Measurements from ENCODE around the gene USP15.

DNA sequence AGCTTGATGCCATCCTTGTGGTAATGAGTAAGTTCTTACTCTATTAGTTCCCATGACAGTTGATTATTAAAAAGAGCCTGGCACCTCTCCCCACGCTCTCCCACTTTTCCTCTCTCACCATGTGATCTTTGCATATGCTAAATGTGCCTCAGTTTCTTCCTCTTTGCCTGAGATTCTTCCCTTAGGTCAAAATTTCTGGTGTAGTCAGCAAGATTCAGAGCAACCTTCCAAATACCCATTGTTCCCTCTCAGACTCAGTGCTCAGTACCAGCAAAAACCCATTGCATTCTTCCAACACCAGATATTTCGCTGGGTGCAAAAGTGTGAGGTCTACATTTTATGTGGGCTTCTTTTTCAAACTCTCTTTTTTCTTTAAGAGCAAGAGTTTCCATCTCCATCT, 10.8 kb upstream of the USP15 start:
- TF ChIP-seq, protein P1, sequence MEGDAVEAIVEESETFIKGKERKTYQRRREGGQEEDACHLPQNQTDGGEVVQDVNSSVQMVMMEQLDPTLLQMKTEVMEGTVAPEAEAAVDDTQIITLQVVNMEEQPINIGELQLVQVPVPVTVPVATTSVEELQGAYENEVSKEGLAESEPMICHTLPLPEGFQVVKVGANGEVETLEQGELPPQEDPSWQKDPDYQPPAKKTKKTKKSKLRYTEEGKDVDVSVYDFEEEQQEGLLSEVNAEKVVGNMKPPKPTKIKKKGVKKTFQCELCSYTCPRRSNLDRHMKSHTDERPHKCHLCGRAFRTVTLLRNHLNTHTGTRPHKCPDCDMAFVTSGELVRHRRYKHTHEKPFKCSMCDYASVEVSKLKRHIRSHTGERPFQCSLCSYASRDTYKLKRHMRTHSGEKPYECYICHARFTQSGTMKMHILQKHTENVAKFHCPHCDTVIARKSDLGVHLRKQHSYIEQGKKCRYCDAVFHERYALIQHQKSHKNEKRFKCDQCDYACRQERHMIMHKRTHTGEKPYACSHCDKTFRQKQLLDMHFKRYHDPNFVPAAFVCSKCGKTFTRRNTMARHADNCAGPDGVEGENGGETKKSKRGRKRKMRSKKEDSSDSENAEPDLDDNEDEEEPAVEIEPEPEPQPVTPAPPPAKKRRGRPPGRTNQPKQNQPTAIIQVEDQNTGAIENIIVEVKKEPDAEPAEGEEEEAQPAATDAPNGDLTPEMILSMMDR (conservative IDR thresholded peaks at IDR 0.05; ENCODE audit: low read depth, low read length): no peak
- no peak for TF ChIP-seq MAZ (IDR thresholded peaks at IDR 0.05; ENCODE audit: borderline replicate concordance, low read depth, low read length)
- TF ChIP-seq, protein P2, sequence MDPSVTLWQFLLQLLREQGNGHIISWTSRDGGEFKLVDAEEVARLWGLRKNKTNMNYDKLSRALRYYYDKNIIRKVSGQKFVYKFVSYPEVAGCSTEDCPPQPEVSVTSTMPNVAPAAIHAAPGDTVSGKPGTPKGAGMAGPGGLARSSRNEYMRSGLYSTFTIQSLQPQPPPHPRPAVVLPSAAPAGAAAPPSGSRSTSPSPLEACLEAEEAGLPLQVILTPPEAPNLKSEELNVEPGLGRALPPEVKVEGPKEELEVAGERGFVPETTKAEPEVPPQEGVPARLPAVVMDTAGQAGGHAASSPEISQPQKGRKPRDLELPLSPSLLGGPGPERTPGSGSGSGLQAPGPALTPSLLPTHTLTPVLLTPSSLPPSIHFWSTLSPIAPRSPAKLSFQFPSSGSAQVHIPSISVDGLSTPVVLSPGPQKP (IDR thresholded peaks at IDR 0.05; ENCODE audit: borderline replicate concordance, low read depth, low read length): no peak
- TF ChIP-seq MXI1 (IDR thresholded peaks at IDR 0.05; ENCODE audit: borderline replicate concordance, low read depth, low read length): no peak

Measured in IMR-90 (cell line).